K562 (cell line): ENCODE results near the gene PTPN11.
"Not testable (repeated sequence)": the region's sequence is repeated elsewhere in the genome, so short reads cannot be mapped to it uniquely, and the experiment has no call there.

Source experiments
- FOS ChIP-seq: IDR thresholded peaks from 3 replicates; pipeline ENCODE4 v1.6.1; 2011; ENCODE audit not compliant: insufficient read length; ENCODE audit errors: extremely low read depth
- NR2C2 ChIP-seq, 2 experiments: fragments of 200-800 bp in 1 of 2; sonication (Bioruptor generic) in 1 of 2; sonication (generic) in 1 of 2; formaldehyde crosslinking in 1 of 2; IDR thresholded peaks; 2 replicates each; pipeline versions ENCODE4 v1.6.1 to v1.8.0; 2016 to 2022; ENCODE audit warnings: mild to moderate bottlenecking in 1 of 2, missing compliant biosample characterization in 1 of 2, missing genetic modification characterization in 1 of 2, missing genetic modification reagents in 1 of 2
- NR3C1 ChIP-seq: sonication (generic); formaldehyde crosslinking; IDR thresholded peaks from 2 replicates; pipeline ENCODE4 v1.8.1; 2022; ENCODE audit warnings: missing genetic modification reagents
- PCBP2 ChIP-seq: fragments of 200-400 bp; formaldehyde crosslinking; IDR thresholded peaks from 2 replicates; pipeline ENCODE4 v1.6.1; 2018; ENCODE audit warnings: low read length, low read depth, mild to moderate bottlenecking, moderate library complexity; ENCODE audit not compliant: poor library complexity, severe bottlenecking
- POLR2A ChIP-seq: fragments of 450-650 bp; conservative IDR thresholded peaks from 2 replicates; pipeline ENCODE4 v1.6.1; 2016
- RAD51 ChIP-seq: fragments of 450-650 bp; IDR thresholded peaks from 2 replicates; pipeline ENCODE4 v1.7.1; 2016; ENCODE audit warnings: low read depth, mild to moderate bottlenecking, borderline replicate concordance
- RBFOX2 ChIP-seq: fragments of 200-400 bp; formaldehyde crosslinking; IDR thresholded peaks from 2 replicates; pipeline ENCODE4 v1.6.1; 2017; ENCODE audit warnings: low read depth, mild to moderate bottlenecking, low read length, moderate library complexity
- USF2 ChIP-seq: sonication (generic); formaldehyde crosslinking; IDR thresholded peaks from 2 replicates; pipeline ENCODE4 v1.5.0; 2020; ENCODE audit warnings: missing genetic modification reagents
- XRCC5 ChIP-seq: fragments of 200-400 bp; formaldehyde crosslinking; IDR thresholded peaks from 2 replicates; pipeline ENCODE4 v1.6.1; 2017; ENCODE audit warnings: low read depth, mild to moderate bottlenecking, low read length
- ZNF274 ChIP-seq: IDR thresholded peaks from 2 replicates; pipeline ENCODE4 v1.6.1; 2011; ENCODE audit warnings: low read depth, mild to moderate bottlenecking, low read length, moderate library complexity, borderline replicate concordance

GRCh38 chr12:112457142-112457541 lies 38.4 kb downstream of the PTPN11 start:
- not testable (repeated sequence) for TF ChIP-seq RAD51; NR2C2 (CRISPR knock-in tag; IDR thresholded peaks at IDR 0.05); NR2C2 (tag; IDR thresholded peaks at IDR 0.05); POLR2A; RBFOX2; FOS; ZNF274; XRCC5; PCBP2; NR3C1 (CRISPR knock-in tag); USF2
